Uterus (tissue), 4 donors: Measurements from ENCODE around the gene EYS. TPM values are rescaled to one million over a fixed set of nuclear protein-coding genes. Genes with fewer than 3 reads are reported as not detected.
"Not testable (repeated sequence)": the region's sequence is repeated elsewhere in the genome, so short reads cannot be mapped to it uniquely, and the experiment has no call there.

Experiments used
- DNase-seq, 2 donors: peaks; one replicate each; pipeline ENCODE4 v3.0.0-alpha.2; 2019 to 2020
- H3K27ac ChIP-seq, 2 donors: fragments of 200-600 bp; sonication (generic); 1 replicate in 1 of 2; 2 replicates in 1 of 2; pipeline ENCODE4 v1.5.1; 2016 to 2018
- H3K27me3 ChIP-seq, 2 donors: fragments of 200-600 bp; sonication (generic); one replicate each; pipeline ENCODE4 v1.5.1; 2018 to 2019; ENCODE audit warnings: control low read depth in 1 of 2
- H3K36me3 ChIP-seq, 2 donors: fragments of 200-600 bp; sonication (generic); one replicate each; pipeline ENCODE4 v1.5.1; 2019; ENCODE audit warnings: control low read depth in 1 of 2
- H3K4me1 ChIP-seq, 2 donors: fragments of 200-600 bp; sonication (generic); one replicate each; pipeline ENCODE4 v1.5.1; 2018 to 2019; ENCODE audit warnings: control low read depth in 1 of 2
- H3K4me3 ChIP-seq, 2 donors: fragments of 200-600 bp; sonication (generic); 1 replicate in 1 of 2; 2 replicates in 1 of 2; pipeline ENCODE4 v1.5.1; 2018 to 2019; ENCODE audit warnings: mild to moderate bottlenecking in 1 of 2
- H3K9me3 ChIP-seq, 2 donors: fragments of 200-600 bp; sonication (generic); one replicate each; pipeline ENCODE4 v1.5.1; 2019; ENCODE audit warnings: control low read depth in 1 of 2
- CTCF ChIP-seq, 4 experiments: fragments of 200-600 bp in 2 of 4; fragments of 450-650 bp in 2 of 4; sonication (generic) in 2 of 4; IDR thresholded peaks; one replicate each; pipeline ENCODE4 v1.5.1; 2016 to 2019; ENCODE audit warnings: antibody characterized with exemption in 4 of 4, mild to moderate bottlenecking in 2 of 4, moderate library complexity in 1 of 4
- POLR2A ChIP-seq, 2 donors: fragments of 450-650 bp; IDR thresholded peaks; one replicate each; pipeline ENCODE4 v1.6.1; 2016; ENCODE audit warnings: antibody characterized with exemption in 2 of 2, mild to moderate bottlenecking in 1 of 2, moderate library complexity in 1 of 2
- intact Hi-C: fragments of 100-400 bp; cut with DNase I; formaldehyde crosslinking; loops from one replicate; pipeline ENCODE4 v1.15.1; 2023; ENCODE audit warnings: low total_unique reads
- total RNA-seq, 4 donors: library from RNA; depleted of rRNA in 3 of 4; stranded (reverse); fragments of >200 nt in 3 of 4; gene quantifications; one replicate each; pipeline versions ENCODE4 v1.1.0 to v1.2.4, GENCODE V29; 2014 to 2023
- donor health status: DM: yes; HTN: yes; CAD: no.

EYS gene
- total RNA-seq, 4 donors from 2014 or later, result 1.3 TPM; not detected in 3

- H3K4me1 ChIP-seq, result no peaks in the 10 kb centered on the region
- TF ChIP-seq POLR2A (IDR thresholded peaks at IDR 0.05), result no peak
- no peak for TF ChIP-seq CTCF (IDR thresholded peaks at IDR 0.05)
- intact Hi-C loops, result no loop called here
- H3K27me3 ChIP-seq, result no peaks in the 10 kb centered on the region
- H3K9me3 ChIP-seq, result no peaks in the 10 kb centered on the region
- no peak for DNase-seq
- H3K4me3 ChIP-seq, result no peak overlapping the region
- H3K27ac ChIP-seq, result no peak overlapping the region
- H3K36me3 ChIP-seq, result no peaks in the 10 kb centered on the region
Observed at GRCh38 chr6:64250126-64250525, 1456.9 kb downstream of the EYS start.

DNA sequence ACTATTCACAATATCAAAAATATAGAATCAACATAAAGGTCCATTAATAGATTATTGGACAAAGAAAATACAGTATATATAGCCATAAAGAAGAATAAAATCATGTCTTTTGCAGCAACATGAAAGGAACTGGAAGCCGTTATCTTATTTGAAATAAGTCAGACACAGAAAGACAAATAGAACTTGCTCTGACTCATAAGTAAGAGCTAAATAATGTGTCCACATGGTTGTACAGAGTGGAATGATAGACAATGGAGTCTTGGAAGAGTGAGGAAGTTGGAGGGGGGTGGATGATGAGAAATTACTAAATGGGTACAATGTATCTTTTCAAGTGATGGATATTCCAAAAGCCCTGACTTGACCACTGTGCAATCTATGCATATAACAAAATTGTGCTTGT, 1457.9 kb downstream of the EYS start:
- no peak for TF ChIP-seq POLR2A (IDR thresholded peaks at IDR 0.05)
- TF ChIP-seq CTCF (IDR thresholded peaks at IDR 0.05), result no peak
- no peaks in the 10 kb centered on the region for H3K27me3 ChIP-seq
- H3K36me3 ChIP-seq, result no peaks in the 10 kb centered on the region
- DNase-seq, result no peak
- H3K27ac ChIP-seq, result no peak overlapping the region
- intact Hi-C loops, result no loop called here
- H3K9me3 ChIP-seq, result no peaks in the 10 kb centered on the region
- no peak overlapping the region for H3K4me3 ChIP-seq
- no peaks in the 10 kb centered on the region for H3K4me1 ChIP-seq

DNA sequence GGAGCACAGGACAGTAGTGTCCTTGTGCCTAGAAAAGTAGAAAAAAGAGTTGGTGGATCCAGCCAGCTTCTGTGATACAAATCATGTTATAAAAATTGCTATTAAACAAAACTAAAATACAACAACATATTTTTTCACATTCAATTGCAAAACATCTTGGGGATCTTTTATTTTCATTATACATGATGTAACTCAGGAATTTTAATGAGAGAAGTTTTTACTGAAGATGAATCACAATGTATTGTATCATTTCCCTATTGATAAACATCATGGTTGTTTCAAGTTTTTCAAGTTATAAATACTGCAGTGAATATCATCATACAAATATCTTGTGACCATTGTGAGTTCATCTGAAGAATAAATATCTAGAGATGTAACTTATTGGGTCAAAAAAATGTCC, 1463.4 kb downstream of the EYS start:
- TF ChIP-seq CTCF (IDR thresholded peaks at IDR 0.05) (no peak), POLR2A (IDR thresholded peaks at IDR 0.05) (no peak)
- H3K27me3 ChIP-seq, result no peaks in the 10 kb centered on the region
- no peak overlapping the region for H3K27ac ChIP-seq
- H3K4me1 ChIP-seq, result no peaks in the 10 kb centered on the region
- H3K9me3 ChIP-seq, result no peaks in the 10 kb centered on the region
- H3K4me3 ChIP-seq, result no peak overlapping the region
- no peaks in the 10 kb centered on the region for H3K36me3 ChIP-seq
- intact Hi-C loops, result no loop called here
- DNase-seq, result no peak

DNA sequence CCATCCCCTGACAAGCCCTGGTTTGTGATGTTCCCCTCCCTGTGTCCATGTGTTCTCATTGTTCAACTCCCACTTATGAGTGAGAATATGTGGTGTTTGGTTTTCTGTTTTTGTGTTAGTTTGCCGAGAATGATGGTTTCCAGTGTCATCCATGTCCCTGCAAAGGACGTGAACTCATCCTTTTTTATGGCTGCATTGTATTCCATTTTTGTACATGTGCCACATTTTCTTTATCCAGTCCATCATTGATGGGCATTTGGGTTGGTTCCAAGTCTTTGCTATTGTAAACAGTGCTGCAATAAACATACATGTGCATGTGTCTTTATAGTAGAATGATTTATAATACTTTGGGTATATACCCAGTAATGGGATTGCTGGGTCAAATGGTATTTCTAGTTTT, 1468.1 kb downstream of the EYS start:
- H3K27ac ChIP-seq, intact Hi-C loops, H3K4me1 ChIP-seq, H3K9me3 ChIP-seq, H3K36me3 ChIP-seq, DNase-seq, H3K4me3 ChIP-seq, H3K27me3 ChIP-seq: not testable (repeated sequence)

DNA sequence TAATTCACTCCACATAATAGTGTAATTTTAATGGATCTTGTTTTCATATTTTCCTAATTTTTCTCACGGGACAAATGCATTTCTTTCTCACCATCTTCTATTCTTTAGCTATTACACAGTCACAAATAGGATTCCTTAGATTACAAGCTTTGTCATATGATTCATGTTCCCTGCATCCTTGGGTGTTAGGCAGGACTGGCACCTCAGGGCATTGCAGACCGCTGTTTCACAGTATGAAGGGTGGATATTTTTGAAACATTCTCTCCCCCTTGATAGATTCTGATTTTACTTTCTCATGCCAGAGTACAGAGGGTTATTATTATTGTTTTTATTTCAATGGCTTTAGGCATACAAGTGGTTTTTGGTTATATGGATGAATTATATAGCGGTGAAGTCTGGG, 1469.0 kb downstream of the EYS start:
- DNase-seq, result no peak
- intact Hi-C loops, result no loop called here
- H3K27me3 ChIP-seq, result no peaks in the 10 kb centered on the region
- H3K9me3 ChIP-seq, result no peaks in the 10 kb centered on the region
- no peaks in the 10 kb centered on the region for H3K4me1 ChIP-seq
- no peak overlapping the region for H3K27ac ChIP-seq
- no peaks in the 10 kb centered on the region for H3K36me3 ChIP-seq
- TF ChIP-seq POLR2A (IDR thresholded peaks at IDR 0.05), result no peak
- no peak for TF ChIP-seq CTCF (IDR thresholded peaks at IDR 0.05)
- H3K4me3 ChIP-seq, result no peak overlapping the region

DNA sequence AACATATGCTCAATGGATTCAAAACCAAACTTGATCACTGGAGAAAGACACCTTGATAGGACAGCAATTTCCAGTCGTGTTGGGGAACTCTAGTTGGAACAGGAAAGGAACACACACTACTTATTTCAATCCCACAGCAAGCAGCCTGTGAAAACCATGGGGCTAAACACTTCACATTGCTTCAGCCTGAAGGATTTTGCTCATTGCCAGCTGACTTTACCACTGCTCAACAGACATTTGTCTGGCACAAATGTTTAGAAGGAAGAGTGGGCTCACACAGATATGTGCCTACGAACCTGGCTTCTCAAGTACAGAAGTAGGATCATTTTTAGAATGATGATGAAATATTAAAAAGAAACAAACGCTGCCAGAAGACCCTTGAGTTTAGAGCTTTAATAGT, 1473.3 kb downstream of the EYS start:
- H3K27ac ChIP-seq, result no peak overlapping the region
- TF ChIP-seq CTCF (IDR thresholded peaks at IDR 0.05), result no peak
- TF ChIP-seq POLR2A (IDR thresholded peaks at IDR 0.05), result no peak
- H3K36me3 ChIP-seq, result no peaks in the 10 kb centered on the region
- no peaks in the 10 kb centered on the region for H3K27me3 ChIP-seq
- intact Hi-C loops, result no loop called here
- no peak for DNase-seq
- no peaks in the 10 kb centered on the region for H3K9me3 ChIP-seq
- no peaks in the 10 kb centered on the region for H3K4me1 ChIP-seq
- H3K4me3 ChIP-seq, result no peak overlapping the region
